GM20431 (cell line): ENCODE data around the gene THEMIS.

Experiments used
- in situ Hi-C: fragments of 300-500 bp; cut with MseI, MboI; formaldehyde crosslinking; loops from one replicate; pipeline ENCODE4 v1.15.0; 2020; ENCODE audit warnings: low sequenced_read_pairs; ENCODE audit not compliant: unreplicated experiment

The THEMIS gene

DNA sequence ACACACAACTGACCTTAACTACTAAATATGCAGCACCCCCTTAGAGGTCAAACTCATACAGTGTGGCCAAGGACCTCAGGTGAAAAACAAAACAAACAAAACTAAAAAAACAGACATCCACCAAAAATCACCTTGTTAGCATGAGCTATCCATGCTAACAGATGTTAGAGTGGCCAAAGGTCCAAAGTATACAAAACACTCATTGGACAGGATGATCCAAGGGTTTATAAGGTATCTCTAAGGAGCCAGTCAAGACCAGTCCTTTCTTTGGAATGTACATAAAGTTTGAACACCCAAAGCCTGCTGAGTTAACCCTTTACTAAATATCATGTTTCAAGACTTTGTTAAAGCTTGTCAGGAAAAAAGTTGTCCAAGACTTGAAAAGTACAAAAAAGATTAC is 35.8 kb downstream of the THEMIS start:
- in situ Hi-C loops: loop anchor here (25.0 kb wide), 1 partner anchor 647 kb away; the partner anchor contains the start of gene PTPRK

DNA sequence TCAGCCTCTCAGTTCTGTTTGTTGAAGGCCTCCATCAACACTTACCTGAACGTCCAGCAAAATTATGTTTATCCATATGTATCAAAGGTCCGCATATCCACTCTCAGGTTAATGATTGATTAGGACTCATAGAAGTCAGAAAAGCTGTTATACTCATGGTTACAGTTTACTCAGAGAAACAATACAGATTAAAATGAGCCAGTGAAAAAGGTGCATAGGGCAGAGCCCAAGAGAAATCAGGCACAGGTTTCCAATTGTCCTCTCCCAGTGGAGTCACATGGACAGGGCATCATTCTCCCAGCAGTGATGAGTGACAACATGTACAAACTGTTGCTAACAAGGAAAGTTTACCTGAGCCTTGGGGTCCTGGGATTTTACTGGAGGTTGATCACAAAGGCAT is 36.2 kb downstream of the THEMIS start:
- in situ Hi-C loops: loop anchor here (25.0 kb wide), 1 partner anchor 648 kb away; the partner anchor contains the start of gene PTPRK

DNA sequence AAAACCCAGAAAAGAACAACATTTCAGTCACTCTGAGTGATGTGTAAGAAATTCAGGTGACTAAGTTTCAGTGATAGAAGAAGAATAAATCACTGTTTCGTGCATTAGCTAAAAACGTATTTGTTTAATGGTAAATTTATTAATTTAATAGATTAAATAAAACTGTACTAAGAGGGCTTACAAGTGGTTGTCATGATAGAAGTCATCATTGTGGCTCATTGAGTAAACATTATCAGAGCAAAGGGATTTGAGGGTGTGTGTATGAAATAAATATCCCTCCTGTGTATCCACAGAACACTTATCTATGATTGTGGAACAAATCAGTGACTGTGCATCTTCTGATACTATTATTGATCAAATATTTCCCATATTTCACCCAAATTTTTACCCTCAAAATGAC is 40.1 kb downstream of the THEMIS start:
- in situ Hi-C loops: loop anchor here (25.0 kb wide), 1 partner anchor 652 kb away; the partner anchor contains the start of gene PTPRK

DNA sequence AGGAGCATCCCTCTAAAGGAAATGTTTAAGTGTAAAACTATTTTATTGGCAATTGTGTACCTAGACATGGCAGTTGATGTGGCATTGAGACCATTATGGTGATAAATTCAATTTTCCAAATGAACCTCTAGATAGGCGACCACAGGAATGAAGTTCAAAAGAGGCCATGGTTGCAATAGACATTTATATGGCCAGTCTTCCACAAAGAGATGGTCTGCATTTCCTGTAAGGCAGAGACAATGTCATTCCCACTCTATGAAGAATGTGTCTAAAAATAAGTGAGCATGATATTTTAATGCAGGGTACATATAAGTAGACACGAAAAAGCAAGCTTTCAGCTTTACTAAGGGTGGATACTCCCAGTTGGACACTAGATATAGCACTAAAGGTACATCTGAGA is 40.9 kb downstream of the THEMIS start:
- in situ Hi-C loops: loop anchor here (25.0 kb wide), 1 partner anchor 652 kb away; the partner anchor contains the start of gene PTPRK

GRCh38 chr6:127858727-127859391 is 42.0 kb downstream of the THEMIS start:
- in situ Hi-C loops: loop anchor here (25.0 kb wide), 1 partner anchor 653 kb away; the partner anchor contains the start of gene PTPRK

- in situ Hi-C loops: loop anchor here (25.0 kb wide), 1 partner anchor 655 kb away; the partner anchor contains the start of gene PTPRK
Measured at GRCh38 chr6:127857051-127857637, 43.7 kb downstream of the THEMIS start.

DNA sequence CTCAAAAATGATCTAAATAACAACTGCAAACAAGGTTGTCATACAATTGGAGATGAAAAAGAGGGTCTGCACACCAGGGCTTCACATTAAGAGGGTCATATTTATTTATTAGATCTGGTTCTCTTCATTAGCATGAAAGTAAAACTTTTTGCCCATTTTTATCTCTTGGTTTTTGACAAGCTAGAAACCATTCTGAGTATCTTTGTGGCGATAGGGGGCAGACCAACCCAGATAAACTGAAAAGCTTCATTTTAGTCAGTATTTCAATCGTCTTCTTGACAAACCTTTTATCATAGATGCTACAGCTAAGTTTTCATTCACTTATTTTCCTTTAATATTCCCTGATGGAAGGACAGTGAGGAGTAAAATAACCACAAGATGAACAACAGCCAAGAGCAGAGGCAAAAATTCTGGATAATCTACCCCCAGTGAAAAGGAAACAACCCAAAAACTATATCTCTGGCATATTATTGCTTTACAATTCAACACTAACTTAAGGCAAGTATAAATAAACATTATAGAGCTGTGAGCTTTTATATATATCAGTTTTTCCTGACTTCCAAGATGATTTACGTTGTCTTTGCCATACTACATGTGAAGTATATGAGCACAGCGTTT is 45.2 kb downstream of the THEMIS start:
- in situ Hi-C loops: loop anchor here (25.0 kb wide), 1 partner anchor 657 kb away; the partner anchor contains the start of gene PTPRK

DNA sequence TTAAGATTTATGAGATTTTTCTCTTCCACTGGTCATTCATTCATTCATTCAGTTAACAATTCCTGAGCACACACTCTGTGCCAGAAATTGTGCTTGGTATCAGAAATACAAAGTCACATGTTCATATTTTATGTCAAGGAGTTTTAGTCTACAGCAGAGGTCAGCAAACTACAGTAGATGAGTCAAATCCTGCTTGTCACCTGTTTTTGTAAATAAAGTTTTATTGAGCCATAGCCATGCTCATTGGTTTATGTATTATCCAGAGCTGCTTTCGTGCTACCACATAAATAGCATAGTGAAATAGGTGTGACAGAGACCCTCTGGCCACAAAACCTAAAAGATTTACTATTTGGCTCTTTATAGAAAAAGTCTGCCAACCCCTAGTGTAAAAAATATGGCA is 46.8 kb downstream of the THEMIS start:
- in situ Hi-C loops: loop anchor here (25.0 kb wide), 1 partner anchor 658 kb away; the partner anchor contains the start of gene PTPRK

DNA sequence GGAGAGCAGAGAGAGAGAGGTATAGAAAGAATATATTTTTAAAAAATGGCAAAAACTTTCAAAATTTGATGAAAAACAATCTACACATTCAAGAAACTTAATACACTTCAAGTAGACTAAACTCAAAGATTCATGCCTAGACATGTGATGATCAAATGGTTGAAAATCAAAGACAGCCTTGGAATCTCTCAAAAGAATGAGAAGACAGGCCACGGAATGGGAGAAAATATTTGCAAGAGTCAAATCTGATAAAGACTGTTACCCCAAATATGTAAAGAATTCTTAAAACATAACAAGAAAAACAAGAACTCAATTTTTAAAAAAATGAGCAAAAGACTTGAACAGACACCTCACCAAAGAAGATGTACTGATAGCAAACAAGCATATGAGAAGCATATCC is 49.7 kb downstream of the THEMIS start:
- in situ Hi-C loops: loop anchor here (25.0 kb wide), 1 partner anchor 661 kb away; the partner anchor contains the start of gene PTPRK

GRCh38 chr6:127845242-127845641 is 55.6 kb downstream of the THEMIS start:
- in situ Hi-C loops: no loop called here

GRCh38 chr6:127844529-127844928 is 56.3 kb downstream of the THEMIS start:
- in situ Hi-C loops: no loop called here

DNA sequence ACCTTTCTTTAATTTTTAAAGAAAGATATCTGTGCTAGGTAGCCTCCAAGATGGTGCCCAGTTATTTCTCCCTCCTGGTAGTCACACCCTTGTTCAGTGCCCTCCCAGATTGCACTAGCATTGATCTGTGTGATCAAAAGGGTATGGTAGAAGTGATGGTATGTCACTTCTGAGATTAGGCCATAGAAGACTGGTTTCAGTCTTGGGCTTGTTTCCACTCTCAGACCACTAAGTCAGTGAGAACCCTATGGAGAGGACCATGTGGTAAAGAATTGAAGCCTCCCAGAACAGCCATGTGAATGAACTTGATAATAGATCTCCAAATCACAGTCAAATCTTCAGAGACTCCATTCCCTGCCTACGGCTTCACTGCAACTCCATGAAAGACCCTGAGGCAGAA is 57.3 kb downstream of the THEMIS start:
- in situ Hi-C loops: no loop called here

DNA sequence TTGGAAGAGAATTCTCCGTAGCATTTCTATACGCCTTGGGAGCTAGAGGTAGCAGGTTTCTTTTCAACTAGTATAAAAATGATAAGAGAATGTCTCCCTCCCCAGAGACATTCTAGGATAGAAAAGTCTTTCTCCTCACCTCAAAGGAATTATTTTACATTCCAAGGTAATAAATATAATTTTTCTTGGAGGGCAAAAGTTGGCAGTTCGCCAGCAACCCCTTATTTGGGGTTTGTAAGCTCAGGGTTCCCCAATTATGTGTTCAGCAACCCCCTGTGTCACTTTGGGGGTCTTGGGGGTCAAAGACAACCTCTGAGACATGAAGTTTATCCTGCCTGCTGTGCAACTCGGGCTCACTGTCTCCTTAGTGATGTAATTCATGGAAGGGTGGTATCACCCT is 58.3 kb downstream of the THEMIS start:
- in situ Hi-C loops: no loop called here

- in situ Hi-C loops: no loop called here
Measured at GRCh38 chr6:127841811-127842210, 59.0 kb downstream of the THEMIS start.

- in situ Hi-C loops: no loop called here
Measured at GRCh38 chr6:127834136-127834535, 66.7 kb downstream of the THEMIS start.

- in situ Hi-C loops: no loop called here
Measured at GRCh38 chr6:127833336-127833735, 67.5 kb downstream of the THEMIS start.

DNA sequence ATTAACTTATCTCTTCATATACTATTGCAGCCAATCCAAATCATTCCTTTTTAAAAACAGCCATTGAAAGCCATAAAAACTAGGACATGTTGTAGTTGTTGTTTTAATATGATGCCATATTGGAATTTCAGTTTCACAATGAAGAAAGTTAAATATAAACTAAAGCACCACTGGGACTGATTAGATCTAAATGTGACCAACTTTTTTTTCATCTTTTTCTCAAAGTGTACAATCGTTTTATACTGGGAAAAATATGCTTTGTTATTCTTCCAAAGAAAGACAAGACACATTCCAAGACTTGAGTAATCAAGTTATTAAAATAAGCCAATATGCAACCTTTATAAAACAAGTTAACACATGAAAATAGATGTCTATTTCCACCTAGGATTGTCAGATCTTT is 68.5 kb downstream of the THEMIS start:
- in situ Hi-C loops: no loop called here

DNA sequence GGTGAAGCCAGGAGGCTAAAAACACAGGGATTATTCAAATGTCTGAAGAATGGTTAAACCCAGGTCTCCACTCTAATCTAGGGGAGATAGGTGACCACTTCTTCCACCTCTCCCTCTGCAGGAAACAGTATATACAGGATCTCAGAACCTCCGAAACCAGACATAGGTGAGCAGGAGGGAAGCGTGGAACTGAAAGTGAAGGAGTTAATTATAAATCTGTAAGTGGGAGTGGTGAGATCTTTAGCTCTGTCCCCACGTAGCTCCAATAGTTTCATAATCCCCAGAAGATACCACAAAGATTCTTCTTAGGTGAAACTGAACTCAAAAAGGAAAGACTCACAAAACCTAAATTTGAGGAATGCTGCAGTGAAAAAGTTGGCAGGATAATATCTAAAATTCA is 76.8 kb downstream of the THEMIS start:
- in situ Hi-C loops: no loop called here

- in situ Hi-C loops: no loop called here
Measured at GRCh38 chr6:127821431-127821830, 79.4 kb downstream of the THEMIS start.

- in situ Hi-C loops: no loop called here
Measured at GRCh38 chr6:127818149-127818548, 82.7 kb downstream of the THEMIS start.

DNA sequence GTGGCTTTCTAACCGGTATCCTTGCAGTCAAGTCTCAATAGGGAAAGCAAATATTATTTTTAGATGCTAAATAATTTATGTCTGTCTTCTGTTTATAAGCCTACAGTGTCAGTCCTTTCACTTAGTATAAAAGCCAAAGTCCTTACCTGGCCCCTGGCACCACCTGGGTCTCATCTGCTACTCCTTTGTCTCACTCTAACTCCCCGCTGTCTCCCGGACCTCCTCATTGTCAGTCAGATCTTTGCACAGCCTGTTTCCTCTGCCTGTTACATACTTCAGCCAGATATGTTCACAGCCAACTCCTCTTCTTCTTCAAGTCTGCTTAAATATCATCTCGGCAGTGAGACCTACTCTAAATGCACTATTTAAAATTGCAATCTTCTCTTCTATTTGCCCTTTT is 84.2 kb downstream of the THEMIS start:
- in situ Hi-C loops: no loop called here
